H1 (cell line): ENCODE measurements around the gene LRRTM4.
"Not testable (repeated sequence)": the region's sequence is repeated elsewhere in the genome, so short reads cannot be mapped to it uniquely, and the experiment has no call there.

ENCODE experiments used
- CTCF ChIP-seq, 3 experiments: IDR thresholded peaks; 1 replicate in 2 of 3; 2 replicates in 1 of 3; pipeline versions ENCODE4 v1.5.1 to v1.6.1; 2011; ENCODE audit warnings: low read length in 3 of 3, mild to moderate bottlenecking in 3 of 3, inconsistent platforms in 2 of 3, low read depth in 1 of 3, moderate library complexity in 1 of 3; ENCODE audit not compliant: insufficient read depth in 1 of 3; ENCODE audit errors: control extremely low read depth in 1 of 3
- EP300 ChIP-seq, 2 experiments: IDR thresholded peaks; 1 replicate in 1 of 2; 2 replicates in 1 of 2; pipeline ENCODE4 v1.6.1; 2011 to 2012; ENCODE audit warnings: low read depth in 2 of 2, low read length in 2 of 2, mild to moderate bottlenecking in 2 of 2, borderline replicate concordance in 1 of 2, inconsistent platforms in 1 of 2, moderate library complexity in 1 of 2
- JUN ChIP-seq: IDR thresholded peaks from 2 replicates; pipeline ENCODE4 v1.6.1; 2011; ENCODE audit warnings: low read depth, mild to moderate bottlenecking, improper control_type of control experiment, low read length
- JUND ChIP-seq: IDR thresholded peaks from 2 replicates; pipeline ENCODE4 v1.6.1; 2011; ENCODE audit warnings: mild to moderate bottlenecking, improper control_type of control experiment, low read length
- POLR2A ChIP-seq, 2 experiments: IDR thresholded peaks; 1 replicate in 1 of 2; 2 replicates in 1 of 2; pipeline ENCODE4 v1.6.1; 2011; ENCODE audit warnings: low read depth in 2 of 2, low read length in 2 of 2, mild to moderate bottlenecking in 2 of 2; ENCODE audit errors: control extremely low read depth in 1 of 2
- SAP30 ChIP-seq: fragments of 300-600 bp; sonication (generic); IDR thresholded peaks from 2 replicates; pipeline ENCODE4 v1.7.1; 2012; ENCODE audit warnings: low read length, moderate library complexity, mild to moderate bottlenecking, inconsistent platforms; ENCODE audit not compliant: insufficient read depth, insufficient replicate concordance
- SIN3A ChIP-seq, 2 experiments: IDR thresholded peaks in 1 of 2; conservative IDR thresholded peaks in 1 of 2; 2 replicates each; pipeline ENCODE4 v1.6.1; 2011 to 2012; ENCODE audit warnings: low read length in 2 of 2, improper control_type of control experiment in 1 of 2, low read depth in 1 of 2, mild to moderate bottlenecking in 1 of 2
- ZNF274 ChIP-seq: IDR thresholded peaks from 2 replicates; pipeline ENCODE4 v1.7.0; 2012; ENCODE audit warnings: low read length, borderline replicate concordance; ENCODE audit errors: extremely low read depth

- TF ChIP-seq SAP30; EP300 (IDR thresholded peaks at IDR 0.05; ENCODE audit: borderline replicate concordance in 1 of 2, low read depth in 2 of 2, low read length in 2 of 2); POLR2A (IDR thresholded peaks at IDR 0.05; ENCODE audit: control extremely low read depth in 1 of 2, low read depth in 2 of 2, low read length in 2 of 2); JUN; ZNF274; CTCF (IDR thresholded peaks at IDR 0.05; ENCODE audit: control extremely low read depth in 1 of 3, insufficient read depth in 1 of 3, low read depth in 1 of 3, low read length in 3 of 3); SIN3A (conservative IDR thresholded peaks at IDR 0.05 in 1 of 2, IDR thresholded peaks at IDR 0.05 in 1 of 2; ENCODE audit: low read depth in 1 of 2, low read length in 2 of 2); JUND: not testable (repeated sequence)
These were observed 476.7 kb downstream of the LRRTM4 start for GRCh38 chr2:77045456-77045855.
